ENCODE data around the gene SHLD1.
A peak's percentile ranks its signal among the peaks of the same experiment; 100 is the strongest.

The SHLD1 gene

DNA sequence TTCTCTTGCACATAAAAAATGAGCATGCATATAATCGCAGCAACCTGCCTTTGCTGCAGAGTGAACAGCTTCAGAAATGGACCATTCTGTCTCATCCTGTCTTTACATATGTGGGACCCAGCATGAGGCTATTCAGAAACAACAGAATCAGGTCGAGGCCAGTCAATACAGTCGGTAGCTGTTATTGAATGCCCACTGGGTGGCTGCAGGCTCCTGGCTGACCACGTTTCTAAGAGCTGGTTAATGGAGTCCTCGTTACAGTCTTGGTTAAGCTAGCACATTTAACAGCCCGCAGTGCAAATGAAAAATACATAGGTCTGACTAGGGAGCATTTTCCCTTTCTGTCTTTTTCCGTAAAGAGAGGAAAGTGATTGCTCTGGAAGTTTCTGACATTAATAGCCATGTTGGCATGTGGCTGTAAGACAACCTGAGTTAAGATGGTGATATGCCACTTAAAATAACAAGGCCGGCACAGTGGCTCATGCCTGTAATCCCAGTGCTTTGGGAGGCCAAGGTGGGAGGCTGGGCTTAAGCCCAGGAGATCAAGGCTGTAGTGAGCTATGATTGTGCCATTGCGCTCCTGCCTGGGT lies 75.0 kb downstream of the SHLD1 start:
- DNase-seq, result no peak

- no peak for DNase-seq
These were observed 77.1 kb downstream of the SHLD1 start for GRCh38 chr20:5827098-5827853.

- no peak for DNase-seq
These were observed 77.7 kb downstream of the SHLD1 start for GRCh38 chr20:5827861-5828260.

GRCh38 chr20:5829241-5829809 lies 79.1 kb downstream of the SHLD1 start:
- DNase-seq, result no peak

GRCh38 chr20:5831539-5832237 lies 81.5 kb downstream of the SHLD1 start:
- DNase-seq, result no peak

DNA sequence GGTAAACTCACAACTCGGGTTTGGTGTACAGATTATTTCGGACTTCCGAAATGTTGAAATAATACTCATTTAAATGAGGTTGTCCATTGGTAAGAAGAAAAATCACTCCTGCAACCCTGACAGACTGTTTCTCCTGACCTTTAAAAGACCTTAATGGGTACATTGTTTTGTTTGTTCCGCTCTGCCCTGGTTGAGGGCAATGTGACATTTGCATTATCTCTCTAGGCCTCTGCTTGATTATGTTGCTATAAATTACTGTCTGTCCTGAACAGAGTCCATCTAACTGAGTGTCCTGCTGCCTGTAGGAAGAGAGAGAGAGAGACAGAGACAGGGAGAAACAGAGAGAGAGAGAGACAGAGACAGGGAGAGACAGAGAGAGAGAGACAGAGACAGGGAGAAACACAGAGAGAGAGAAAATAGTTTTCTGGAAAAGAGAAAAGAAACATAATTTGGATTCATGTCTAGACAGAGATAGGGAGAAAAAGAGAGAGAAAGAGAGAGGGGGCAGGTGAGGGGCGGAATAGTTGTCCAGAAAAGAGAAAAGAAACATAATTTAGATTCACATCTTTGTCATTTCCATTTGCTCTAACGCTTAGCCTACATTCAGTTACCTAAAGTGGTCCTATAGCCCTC lies 83.2 kb downstream of the SHLD1 start:
- DNase-seq, result no peak

DNA sequence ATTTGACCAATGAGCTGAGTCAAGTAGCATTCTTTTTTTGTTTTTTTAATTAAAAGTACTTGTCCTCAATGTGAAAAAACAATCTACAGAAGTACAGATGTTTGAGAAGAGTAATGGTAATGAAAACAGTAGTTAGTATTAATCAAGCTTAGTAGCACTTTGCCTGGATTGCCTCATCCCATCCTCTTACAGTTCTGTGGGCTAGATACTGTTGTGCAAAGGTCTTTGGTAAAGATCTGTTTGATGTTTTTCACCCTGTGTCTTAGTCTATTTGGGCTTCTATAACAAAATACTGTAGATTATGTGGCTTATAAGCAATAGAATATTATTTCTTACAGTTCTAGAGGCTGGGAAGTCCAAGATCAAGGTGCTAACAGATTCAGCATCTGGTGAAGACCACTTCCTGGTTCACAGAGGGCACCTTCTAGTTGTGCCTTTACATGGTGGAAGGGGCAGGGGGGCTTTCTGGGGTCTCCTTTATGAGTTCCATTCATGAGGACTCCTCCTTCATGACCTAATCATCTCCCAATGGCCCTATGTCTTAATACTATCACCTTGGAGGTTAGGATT lies 84.3 kb downstream of the SHLD1 start:
- DNase-seq, result peak; percentile 40

DNA sequence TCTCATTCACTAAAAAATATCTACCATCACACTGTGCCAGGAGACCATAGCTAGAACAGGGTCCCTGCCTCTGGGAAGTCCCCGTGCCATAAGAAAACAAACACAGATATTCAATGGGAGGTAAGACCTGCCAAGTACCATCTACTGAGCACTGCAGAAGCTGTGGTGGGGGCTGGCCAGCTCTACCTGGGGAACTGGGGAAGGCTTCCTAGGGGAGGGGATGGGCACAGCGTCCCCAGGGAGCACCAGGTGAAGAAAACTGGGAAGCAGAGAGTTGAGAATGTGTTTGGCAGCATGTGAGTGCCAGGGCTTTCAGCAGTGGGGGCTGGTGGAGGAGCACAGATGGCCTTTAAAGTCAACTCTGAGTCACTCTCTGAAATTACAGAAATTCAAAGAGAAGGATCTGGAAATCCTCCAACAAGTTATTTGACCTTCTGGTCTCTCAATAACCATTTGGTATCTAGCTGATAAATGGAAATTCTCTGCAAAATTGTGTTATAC lies 85.2 kb downstream of the SHLD1 start:
- DNase-seq, result peak; percentile 92

- DNase-seq, result peak; percentile 77
These were observed 85.7 kb downstream of the SHLD1 start for GRCh38 chr20:5835871-5836270.

DNA sequence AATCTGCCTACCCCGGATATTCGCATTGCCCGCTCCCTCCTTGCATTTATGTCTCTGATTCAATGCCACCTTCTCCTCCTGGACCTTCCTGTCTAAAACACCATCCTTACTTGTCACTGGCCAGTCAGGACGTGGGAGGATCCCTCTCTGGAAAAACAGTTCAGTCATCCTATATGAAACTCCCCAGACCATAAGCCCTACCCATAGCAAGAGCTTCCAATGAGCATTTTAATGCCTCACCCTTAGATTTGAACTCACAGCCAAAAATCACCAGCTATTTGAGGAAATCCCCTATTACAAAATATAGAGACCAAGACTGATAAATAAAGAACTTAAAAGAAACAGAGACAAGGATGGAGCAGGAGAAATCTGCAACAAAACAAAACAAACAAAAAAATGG lies 86.4 kb downstream of the SHLD1 start:
- DNase-seq, result no peak

- DNase-seq, result no peak
These were observed 90.3 kb downstream of the SHLD1 start for GRCh38 chr20:5840411-5841002.

DNA sequence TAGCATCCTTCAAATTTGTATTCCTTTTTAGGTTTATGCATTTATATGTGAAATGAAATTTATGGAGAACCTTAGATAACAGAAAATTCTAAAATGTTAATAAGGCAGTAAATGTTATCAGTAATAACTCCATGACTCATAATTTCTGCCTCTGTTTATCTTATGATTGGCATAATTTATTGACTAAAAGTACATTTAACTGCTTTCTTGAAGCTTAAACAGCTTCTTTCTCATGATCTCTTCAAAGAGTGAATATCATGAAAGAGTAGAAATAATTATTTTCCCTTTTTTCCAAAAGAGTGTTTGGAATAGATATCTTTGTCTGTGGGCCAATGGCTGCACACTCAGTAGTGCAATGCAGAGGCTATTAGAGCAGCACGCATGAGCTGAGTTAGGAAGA lies 91.3 kb downstream of the SHLD1 start:
- no peak for DNase-seq

- DNase-seq, result no peak
These were observed 92.3 kb downstream of the SHLD1 start for GRCh38 chr20:5842465-5842864.

- no peak for DNase-seq
These were observed 92.9 kb downstream of the SHLD1 start for GRCh38 chr20:5843054-5843592.

DNA sequence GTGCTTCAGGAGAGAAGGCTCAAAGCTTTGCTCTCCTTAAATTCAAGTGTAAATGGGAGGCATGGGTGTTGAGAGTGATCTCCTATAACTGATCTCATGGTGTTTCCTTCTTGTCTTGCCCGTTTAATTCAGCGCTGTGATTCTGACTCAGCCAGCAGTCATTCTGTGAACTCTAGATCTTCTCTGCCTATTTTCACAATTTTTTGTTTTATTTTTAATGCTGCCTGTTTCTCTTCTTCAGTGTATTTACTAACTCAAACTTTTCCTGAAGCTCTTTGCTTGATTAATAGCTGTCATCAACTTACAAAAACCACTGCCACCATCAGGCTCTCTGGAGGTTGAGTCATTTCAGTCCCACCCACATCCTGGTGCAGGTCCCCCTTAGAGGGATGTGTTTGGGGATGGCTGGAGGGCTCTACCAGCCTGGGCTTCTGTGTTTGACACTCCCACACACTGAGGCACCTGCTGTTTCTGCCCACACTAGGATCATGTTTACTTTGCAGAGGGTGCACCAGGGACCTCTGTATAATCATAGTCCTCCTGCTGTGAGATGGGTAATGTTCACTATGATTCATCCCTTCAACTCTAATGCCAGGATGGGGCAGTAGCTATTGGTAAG lies 94.0 kb downstream of the SHLD1 start:
- DNase-seq, result peak; percentile 94

DNA sequence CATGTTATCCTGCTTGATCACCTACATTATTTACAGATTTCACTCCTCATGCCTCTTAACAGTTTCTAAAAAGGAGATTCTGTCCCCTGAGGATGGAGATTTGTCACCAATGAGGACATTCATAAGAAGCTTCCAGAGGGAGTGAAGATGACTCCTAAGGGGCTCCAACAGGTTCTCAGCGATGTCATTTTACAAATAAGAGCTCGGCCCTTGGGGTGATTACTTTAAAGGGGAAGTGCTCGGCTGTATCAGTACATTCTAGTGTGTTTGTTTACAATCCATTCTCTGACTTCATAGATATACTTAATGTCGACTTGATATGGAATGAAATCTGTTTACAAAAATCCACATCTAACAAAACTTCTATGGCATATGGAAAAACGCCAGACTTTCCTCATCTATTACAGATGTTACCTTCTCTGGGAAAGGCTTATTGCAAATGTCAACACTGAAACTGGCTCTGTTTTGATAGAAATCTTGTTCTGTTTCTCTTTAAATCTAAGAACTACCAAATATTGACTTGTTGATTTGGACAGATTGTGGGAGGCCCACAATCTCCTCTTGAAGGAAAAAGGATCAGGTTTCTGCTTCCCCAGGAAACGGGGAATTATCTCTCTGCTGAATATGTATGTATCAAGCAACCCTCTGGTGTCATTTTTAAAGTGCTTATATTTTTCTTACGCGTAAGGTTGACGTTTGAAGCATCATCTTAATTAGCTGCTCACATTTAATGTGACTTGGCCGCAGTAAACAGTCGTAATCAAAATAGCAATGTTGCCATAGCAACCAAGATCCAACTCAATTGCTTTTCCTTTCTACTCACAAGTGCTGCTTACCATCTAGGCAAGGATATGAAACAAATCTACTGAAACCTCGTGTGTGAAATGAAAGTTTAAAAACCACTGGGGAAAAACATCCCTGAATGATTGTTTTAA lies 95.7 kb downstream of the SHLD1 start:
- peak; percentile 62 for DNase-seq

- DNase-seq, result peak; percentile 75
These were observed 98.7 kb downstream of the SHLD1 start for GRCh38 chr20:5848711-5849505.

GRCh38 chr20:5855939-5856338 lies 105.7 kb downstream of the SHLD1 start:
- DNase-seq, result no peak

DNA sequence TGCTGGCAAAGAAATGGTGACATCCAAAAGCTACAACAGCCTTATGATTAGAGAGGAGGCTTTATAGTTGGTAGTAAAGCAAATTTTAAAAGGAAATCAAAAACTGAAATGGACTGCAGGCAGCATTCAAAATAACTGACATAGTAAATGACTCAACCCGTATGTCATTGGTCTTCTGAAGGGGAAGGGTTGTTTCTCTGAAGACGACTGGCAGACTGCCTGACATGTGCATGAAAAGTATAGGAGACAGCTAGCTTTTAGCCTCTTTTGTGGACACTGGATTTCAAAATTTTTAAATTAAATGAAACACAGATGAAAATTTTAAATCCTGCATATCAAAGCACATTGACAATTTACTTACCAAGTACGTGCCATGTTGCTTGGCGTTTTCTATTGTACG lies 109.4 kb downstream of the SHLD1 start:
- DNase-seq, result no peak

DNA sequence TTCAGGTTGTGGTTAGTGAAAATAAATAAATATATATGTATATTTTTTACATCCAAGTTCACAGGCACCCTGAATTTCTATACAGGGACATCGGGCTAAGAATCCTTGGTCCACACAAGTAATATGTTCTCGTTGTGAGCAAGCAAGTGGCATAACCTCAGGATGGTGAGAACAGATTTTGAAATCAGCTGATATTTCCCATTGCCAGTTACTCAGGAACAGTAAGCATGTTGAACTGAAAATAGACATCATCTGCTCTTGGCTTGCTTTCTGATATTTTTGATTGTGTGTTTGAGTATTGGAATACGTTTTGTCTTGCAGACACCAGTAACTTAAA lies 112.5 kb downstream of the SHLD1 start:
- DNase-seq, result no peak

Measured in DMS53 (cell line).